ENCODE results near the gene SART3. TPM values are rescaled to one million over a fixed set of nuclear protein-coding genes. Genes with fewer than 3 reads are reported as not detected.

Gene SART3
- total RNA-seq, 1 experiment from 2014 or later: 89.4 TPM

- no peak overlapping the region for H3T11ph ChIP-seq (ENCODE audit: low read length)
- WGBS (ENCODE audit: extremely low coverage, insufficient read length, low lambda C conversion rate): no CpG with 5 or more reads among the region's 9 CpGs
- no peak overlapping the region for H3K18ac ChIP-seq (ENCODE audit: insufficient read length, low read depth, low read length)
- no peak overlapping the region for H3K23ac ChIP-seq (ENCODE audit: insufficient read length, low read depth, low read length)
- no peak for DNase-seq
- H2AK5ac ChIP-seq (ENCODE audit: insufficient read length, low read length): no peak overlapping the region
- peaks cover 10% of the 10 kb centered on the region; the same call in 1 of the 2 replicates for H3K79me2 ChIP-seq (ENCODE audit: insufficient read depth, low read length)
- H3K9ac ChIP-seq (ENCODE audit: extremely low read depth, insufficient read length, low read length): no peak overlapping the region
- TF ChIP-seq CTCF (conservative IDR thresholded peaks at IDR 0.05): no peak
- H4K8ac ChIP-seq (replicated peaks; ENCODE audit: insufficient read length, low read depth, low read length): no peak overlapping the region
- no peak overlapping the region for H2BK20ac ChIP-seq (ENCODE audit: low read depth, low read length, poor library complexity, severe bottlenecking)
- no peak overlapping the region for H4K5ac ChIP-seq (ENCODE audit: insufficient read length, low read depth, low read length)
- no peak overlapping the region for H2AFZ ChIP-seq (ENCODE audit: low read length)
- no peak overlapping the region for H3K27ac Mint-ChIP-seq
- H3K4me1 ChIP-seq (ENCODE audit: insufficient read depth, low read length): no peaks in the 10 kb centered on the region
- H3K79me1 ChIP-seq (ENCODE audit: insufficient read depth, low read depth, low read length, poor library complexity, severe bottlenecking): no peaks in the 10 kb centered on the region
- no peaks in the 10 kb centered on the region for H3K27me3 ChIP-seq (ENCODE audit: insufficient read depth, low read length)
- no peak overlapping the region for H2BK15ac ChIP-seq (ENCODE audit: low read depth, low read length)
- no peaks in the 10 kb centered on the region for H3K9me3 Mint-ChIP-seq
- peaks cover 38 to 65% (median 57%) of the 10 kb centered on the region in 3 experiments; a peak in 6 of 7 replicates for H3K36me3 Mint-ChIP-seq (ENCODE audit: insufficient read depth in 1 of 3, low read depth in 3 of 3)
- no peak overlapping the region for H4K91ac ChIP-seq (ENCODE audit: insufficient read length, low read depth, low read length)
- H3K23me2 ChIP-seq (ENCODE audit: insufficient read length, low read depth, low read length, poor library complexity, severe bottlenecking): no peaks in the 10 kb centered on the region
- H3K4ac ChIP-seq (ENCODE audit: low read depth, low read length): no peak overlapping the region
- no peak overlapping the region for H2BK120ac ChIP-seq (ENCODE audit: low read depth, low read length, poor library complexity, severe bottlenecking)
- no peaks in the 10 kb centered on the region for H4K20me1 ChIP-seq (ENCODE audit: control insufficient read depth, insufficient read depth, insufficient read length)
- H3K27ac ChIP-seq (ENCODE audit: insufficient read length, low read depth, low read length): no peak overlapping the region
- H3K27me3 Mint-ChIP-seq (ENCODE audit: low read depth): no peaks in the 10 kb centered on the region
- H3K4me2 ChIP-seq (ENCODE audit: insufficient read depth, insufficient read length, low read length): no peak overlapping the region
- no peak overlapping the region for H2BK5ac ChIP-seq (ENCODE audit: insufficient read length, low read length)
- no peak overlapping the region for H3K14ac ChIP-seq (ENCODE audit: insufficient read depth, low read length)
- H3K4me3 Mint-ChIP-seq: no peak overlapping the region
- H3K56ac ChIP-seq (ENCODE audit: insufficient read length, low read depth, low read length): no peak overlapping the region
- peaks cover under 1 to 5% of the 10 kb centered on the region in 2 experiments for H3K4me1 Mint-ChIP-seq
- no peak overlapping the region for H2BK12ac ChIP-seq (ENCODE audit: insufficient read length, low read depth, low read length)
- H3K9me3 ChIP-seq (ENCODE audit: control insufficient read depth, low read depth, low read length): no peaks in the 10 kb centered on the region
Measured at GRCh38 chr12:108547686-108548085, 13.3 kb downstream of the SART3 start.

Data from H9 (cell line).